Astrocyte (in vitro differentiated cells and primary cell): ENCODE results near the gene CERT1. TPM values are rescaled to one million over a fixed set of nuclear protein-coding genes. Genes with fewer than 3 reads are reported as not detected.

ENCODE experiments used
- DNase-seq: peaks from one replicate; pipeline ENCODE4 v3.0.0-alpha.2; 2010; ENCODE audit warnings: low read depth
- FAIRE-seq: peaks from 2 replicates; lab custom pipeline; 2011; peaks lifted over from hg19 to GRCh38; lab: Jason Lieb, UNC
- H2AFZ ChIP-seq: 2 replicates; pipeline ENCODE4 v1.6.0; 2012; ENCODE audit warnings: low read depth, low read length, inconsistent platforms
- H3K27ac ChIP-seq: 2 replicates; pipeline ENCODE4 v1.5.1; 2011; ENCODE audit warnings: low read depth, low read length, inconsistent platforms
- H3K27me3 ChIP-seq: 2 replicates; pipeline ENCODE4 v1.6.0; 2011; ENCODE audit warnings: low read length, inconsistent platforms; ENCODE audit not compliant: insufficient read depth
- H3K36me3 ChIP-seq: 2 replicates; pipeline ENCODE4 v1.5.1; 2011; ENCODE audit warnings: low read length, inconsistent platforms; ENCODE audit not compliant: insufficient read depth
- H3K4me1 ChIP-seq: 2 replicates; pipeline ENCODE4 v1.5.1; 2011; ENCODE audit warnings: low read length, inconsistent platforms; ENCODE audit not compliant: insufficient read depth
- H3K4me2 ChIP-seq: 2 replicates; pipeline ENCODE4 v1.6.0; 2012; ENCODE audit warnings: low read length, inconsistent platforms
- H3K4me3 ChIP-seq: 2 replicates; pipeline ENCODE4 v1.5.1; 2011; ENCODE audit warnings: low read depth, mild to moderate bottlenecking, low read length, inconsistent platforms; ENCODE audit not compliant: insufficient read depth
- H3K79me2 ChIP-seq: 2 replicates; pipeline ENCODE4 v1.6.0; 2012; ENCODE audit warnings: mild to moderate bottlenecking, low read length, inconsistent platforms; ENCODE audit not compliant: insufficient read depth
- H3K9ac ChIP-seq: 2 replicates; pipeline ENCODE4 v1.6.0; 2012; ENCODE audit warnings: mild to moderate bottlenecking, low read length, inconsistent platforms
- H3K9me3 ChIP-seq: 2 replicates; pipeline ENCODE4 v1.5.1; 2012; ENCODE audit warnings: low read depth, mild to moderate bottlenecking, low read length, inconsistent platforms; ENCODE audit not compliant: insufficient read depth
- H4K20me1 ChIP-seq: 2 replicates; pipeline ENCODE4 v1.6.0; 2012; ENCODE audit warnings: low read length, inconsistent platforms; ENCODE audit not compliant: insufficient read depth
- H3K27ac Mint-ChIP-seq: one replicate; pipeline ENCODE4 v1.8.0; 2021; ENCODE audit warnings: mild to moderate bottlenecking, mixed read lengths; ENCODE audit not compliant: unreplicated experiment
- H3K27me3 Mint-ChIP-seq: one replicate; pipeline ENCODE4 v1.8.0; 2021; ENCODE audit warnings: low read depth, mixed read lengths; ENCODE audit not compliant: unreplicated experiment
- H3K36me3 Mint-ChIP-seq: one replicate; pipeline ENCODE4 v1.8.0; 2021; ENCODE audit warnings: low read depth, mixed read lengths; ENCODE audit not compliant: unreplicated experiment
- H3K4me1 Mint-ChIP-seq: one replicate; pipeline ENCODE4 v1.8.0; 2021; ENCODE audit warnings: low read depth, mixed read lengths; ENCODE audit not compliant: unreplicated experiment
- H3K4me3 Mint-ChIP-seq: one replicate; pipeline ENCODE4 v1.8.0; 2021; ENCODE audit warnings: mild to moderate bottlenecking, moderate library complexity, mixed read lengths; ENCODE audit not compliant: unreplicated experiment
- H3K9me3 Mint-ChIP-seq: one replicate; pipeline ENCODE4 v1.8.0; 2021; ENCODE audit warnings: mild to moderate bottlenecking, mixed read lengths; ENCODE audit not compliant: unreplicated experiment
- CTCF ChIP-seq: IDR thresholded peaks from 2 replicates; pipeline ENCODE4 v1.5.1; 2011; ENCODE audit warnings: low read depth, mild to moderate bottlenecking, inconsistent platforms, low read length, moderate library complexity; ENCODE audit not compliant: insufficient read depth
- EZH2 ChIP-seq: IDR thresholded peaks from 2 replicates; pipeline ENCODE4 v1.6.1; 2012; ENCODE audit warnings: mild to moderate bottlenecking, low read length, inconsistent platforms; ENCODE audit not compliant: insufficient read depth
- total RNA-seq: library from RNA; stranded (reverse); gene quantifications from 2 replicates; pipeline ENCODE4 v1.2.1, GENCODE V29; 2021

Gene CERT1
- total RNA-seq, 1 donor from 2014 or later, result 29.6 TPM

GRCh38 chr5:75552764-75553163 lies 41.3 kb upstream of the CERT1 start:
- H3K27me3 Mint-ChIP-seq, result no peaks in the 10 kb centered on the region
- H3K9ac ChIP-seq, result no peak overlapping the region
- H3K36me3 Mint-ChIP-seq, result peaks cover 11% of the 10 kb centered on the region
- no peak overlapping the region for H2AFZ ChIP-seq
- H3K9me3 ChIP-seq, result no peaks in the 10 kb centered on the region
- H3K27ac Mint-ChIP-seq, result no peak overlapping the region
- no peak overlapping the region for H3K4me3 ChIP-seq
- H3K4me1 ChIP-seq, result no peaks in the 10 kb centered on the region
- H3K27ac ChIP-seq, result no peak overlapping the region
- TF ChIP-seq EZH2, result no peak
- TF ChIP-seq CTCF, result no peak
- peaks cover 8% of the 10 kb centered on the region for H3K36me3 ChIP-seq
- no peaks in the 10 kb centered on the region for H4K20me1 ChIP-seq
- DNase-seq (no peak), FAIRE-seq (no peak)
- H3K4me2 ChIP-seq, result no peak overlapping the region
- H3K9me3 Mint-ChIP-seq, result no peaks in the 10 kb centered on the region
- H3K4me3 Mint-ChIP-seq, result no peak overlapping the region
- no peaks in the 10 kb centered on the region for H3K27me3 ChIP-seq
- H3K79me2 ChIP-seq, result peaks cover 5% of the 10 kb centered on the region
- no peaks in the 10 kb centered on the region for H3K4me1 Mint-ChIP-seq

GRCh38 chr5:75551471-75551870 lies 40.0 kb upstream of the CERT1 start:
- Histone ChIP-seq H3K27ac (no peak overlapping the region), H2AFZ (no peak overlapping the region), H3K79me2 (peaks cover 11% of the 10 kb centered on the region), H3K9me3 (no peaks in the 10 kb centered on the region), H3K4me3 (no peak overlapping the region), H4K20me1 (no peaks in the 10 kb centered on the region), H3K9ac (no peak overlapping the region), H3K27me3 (no peaks in the 10 kb centered on the region), H3K4me1 (no peaks in the 10 kb centered on the region), H3K4me2 (no peak overlapping the region), H3K36me3 (peaks cover 8% of the 10 kb centered on the region)
- TF ChIP-seq CTCF (no peak), EZH2 (no peak)
- DNase-seq (peak; percentile 70), FAIRE-seq (peak; percentile 20)
- Mint-ChIP-seq H3K36me3 (peaks cover 7% of the 10 kb centered on the region), H3K4me1 (no peaks in the 10 kb centered on the region), H3K27me3 (no peaks in the 10 kb centered on the region), H3K4me3 (no peak overlapping the region), H3K9me3 (no peaks in the 10 kb centered on the region), H3K27ac (no peak overlapping the region)

GRCh38 chr5:75550597-75550996 lies 39.2 kb upstream of the CERT1 start:
- DNase-seq (no peak), FAIRE-seq (no peak)
- Histone ChIP-seq H3K79me2 (peaks cover 14% of the 10 kb centered on the region), H3K9ac (no peak overlapping the region), H3K4me3 (no peak overlapping the region), H3K4me1 (no peaks in the 10 kb centered on the region), H3K27ac (no peak overlapping the region), H3K36me3 (peaks cover 8% of the 10 kb centered on the region), H3K27me3 (no peaks in the 10 kb centered on the region), H4K20me1 (no peaks in the 10 kb centered on the region), H3K4me2 (no peak overlapping the region), H2AFZ (no peak overlapping the region), H3K9me3 (no peaks in the 10 kb centered on the region)
- H3K27me3 Mint-ChIP-seq, result no peaks in the 10 kb centered on the region
- TF ChIP-seq CTCF (no peak), EZH2 (no peak)
- H3K4me3 Mint-ChIP-seq, result no peak overlapping the region
- no peak overlapping the region for H3K27ac Mint-ChIP-seq
- no peaks in the 10 kb centered on the region for H3K9me3 Mint-ChIP-seq
- H3K4me1 Mint-ChIP-seq, result no peaks in the 10 kb centered on the region
- peaks cover 7% of the 10 kb centered on the region for H3K36me3 Mint-ChIP-seq
